ENCODE measurements around the gene TP53TG5. TPM values are rescaled to one million over a fixed set of nuclear protein-coding genes. Genes with fewer than 3 reads are reported as not detected.

TP53TG5 gene
- total and polyA plus RNA-seq, 2 donors (not counting 1 experiment from before 2014, with no cell fraction given), result 0.14 TPM; not detected in 1

- no peaks in the 10 kb centered on the region for H3K36me3 ChIP-seq (ENCODE audit: control insufficient read depth, insufficient read depth, low read length)
- no peaks in the 10 kb centered on the region for H3K79me2 ChIP-seq (ENCODE audit: control insufficient read depth, insufficient read depth, low read length)
- peak overlapping the region; percentile 73 for H3K27ac ChIP-seq (ENCODE audit: insufficient read depth, low read length)
- DNase-seq (ENCODE audit: low read depth in 2 of 2), result peak; percentile 14 to 28
- H4K20me1 ChIP-seq (ENCODE audit: control insufficient read depth, extremely low read depth, insufficient read depth, low read length), result no peaks in the 10 kb centered on the region
- H2AFZ ChIP-seq (ENCODE audit: low read length), result peak overlapping the region; percentile 45
- H3K27me3 ChIP-seq (ENCODE audit: control insufficient read depth, insufficient read depth, low read length), result no peaks in the 10 kb centered on the region
- H3K4me1 ChIP-seq (ENCODE audit: control insufficient read depth, extremely low read depth, insufficient read depth, low read length), result peaks cover 3% of the 10 kb centered on the region
- TF ChIP-seq EZH2 (IDR thresholded peaks at IDR 0.05; ENCODE audit: low read length, missing control alignments), result no peak
- peak overlapping the region; percentile 83 for H3K4me2 ChIP-seq (ENCODE audit: extremely low read depth, insufficient read depth, low read length)
- H3K4me3 ChIP-seq (replicated peaks in 1 of 4; ENCODE audit: control extremely low read depth in 1 of 4, insufficient read depth in 1 of 4, low read depth in 3 of 4, low read length in 4 of 4), result peak overlapping the region; percentile 58 to 73 (median 67)
- no peaks in the 10 kb centered on the region for H3K9me3 ChIP-seq (ENCODE audit: control insufficient read depth, insufficient read depth, low read depth, low read length)
- H3K9ac ChIP-seq (ENCODE audit: insufficient read depth, low read length), result peak overlapping the region; percentile 80
Measured at GRCh38 chr20:45407067-45407745, 29.1 kb upstream of the TP53TG5 start.

GRCh38 chr20:45406260-45407066 lies 28.3 kb upstream of the TP53TG5 start:
- H3K4me3 ChIP-seq (replicated peaks in 1 of 4; ENCODE audit: control extremely low read depth in 1 of 4, insufficient read depth in 1 of 4, low read depth in 3 of 4, low read length in 4 of 4), result peak overlapping the region; percentile 58 to 73 (median 67)
- H3K27me3 ChIP-seq (ENCODE audit: control insufficient read depth, insufficient read depth, low read length), result no peaks in the 10 kb centered on the region
- DNase-seq (ENCODE audit: low read depth in 2 of 2), result peak in 1 of 2 donors; percentile 15
- peaks cover 3% of the 10 kb centered on the region for H3K4me1 ChIP-seq (ENCODE audit: control insufficient read depth, extremely low read depth, insufficient read depth, low read length)
- peak overlapping the region; percentile 83 for H3K4me2 ChIP-seq (ENCODE audit: extremely low read depth, insufficient read depth, low read length)
- no peaks in the 10 kb centered on the region for H4K20me1 ChIP-seq (ENCODE audit: control insufficient read depth, extremely low read depth, insufficient read depth, low read length)
- TF ChIP-seq CTCF (conservative IDR thresholded peaks at IDR 0.05 in 1 of 2, IDR thresholded peaks at IDR 0.05 in 1 of 2; ENCODE audit: low read depth in 1 of 2, low read length in 2 of 2) (no peak), EZH2 (IDR thresholded peaks at IDR 0.05; ENCODE audit: low read length, missing control alignments) (no peak)
- peak overlapping the region; percentile 67 for H2AFZ ChIP-seq (ENCODE audit: low read length)
- peak overlapping the region; percentile 73 for H3K27ac ChIP-seq (ENCODE audit: insufficient read depth, low read length)
- no peaks in the 10 kb centered on the region for H3K9me3 ChIP-seq (ENCODE audit: control insufficient read depth, insufficient read depth, low read depth, low read length)
- H3K36me3 ChIP-seq (ENCODE audit: control insufficient read depth, insufficient read depth, low read length), result no peaks in the 10 kb centered on the region
- H3K79me2 ChIP-seq (ENCODE audit: control insufficient read depth, insufficient read depth, low read length), result no peaks in the 10 kb centered on the region
- H3K9ac ChIP-seq (ENCODE audit: insufficient read depth, low read length), result peak overlapping the region; percentile 80

GRCh38 chr20:45405571-45406259 lies 27.6 kb upstream of the TP53TG5 start:
- Histone ChIP-seq H3K4me2 (ENCODE audit: extremely low read depth, insufficient read depth, low read length) (peak overlapping the region; percentile 83), H3K27me3 (ENCODE audit: control insufficient read depth, insufficient read depth, low read length) (no peaks in the 10 kb centered on the region), H3K36me3 (ENCODE audit: control insufficient read depth, insufficient read depth, low read length) (no peaks in the 10 kb centered on the region), H3K4me1 (ENCODE audit: control insufficient read depth, extremely low read depth, insufficient read depth, low read length) (peaks cover 3% of the 10 kb centered on the region), H3K9me3 (ENCODE audit: control insufficient read depth, insufficient read depth, low read depth, low read length) (no peaks in the 10 kb centered on the region), H2AFZ (ENCODE audit: low read length) (peak overlapping the region; percentile 68), H3K9ac (ENCODE audit: insufficient read depth, low read length) (peak overlapping the region; percentile 80), H3K79me2 (ENCODE audit: control insufficient read depth, insufficient read depth, low read length) (no peaks in the 10 kb centered on the region), H3K27ac (ENCODE audit: insufficient read depth, low read length) (peak overlapping the region; percentile 73), H4K20me1 (ENCODE audit: control insufficient read depth, extremely low read depth, insufficient read depth, low read length) (no peaks in the 10 kb centered on the region), H3K4me3 (replicated peaks in 1 of 4; ENCODE audit: control extremely low read depth in 1 of 4, insufficient read depth in 1 of 4, low read depth in 3 of 4, low read length in 4 of 4) (peak overlapping the region; percentile 48 to 73 (median 67))
- DNase-seq (ENCODE audit: low read depth in 2 of 2), result peak in 1 of 2 donors; percentile 9
- TF ChIP-seq CTCF (conservative IDR thresholded peaks at IDR 0.05 in 1 of 2, IDR thresholded peaks at IDR 0.05 in 1 of 2; ENCODE audit: low read depth in 1 of 2, low read length in 2 of 2) (no peak), EZH2 (IDR thresholded peaks at IDR 0.05; ENCODE audit: low read length, missing control alignments) (no peak)

Data from fibroblast of lung (primary cell).